ENCODE results near the gene ZNF165.

DNA sequence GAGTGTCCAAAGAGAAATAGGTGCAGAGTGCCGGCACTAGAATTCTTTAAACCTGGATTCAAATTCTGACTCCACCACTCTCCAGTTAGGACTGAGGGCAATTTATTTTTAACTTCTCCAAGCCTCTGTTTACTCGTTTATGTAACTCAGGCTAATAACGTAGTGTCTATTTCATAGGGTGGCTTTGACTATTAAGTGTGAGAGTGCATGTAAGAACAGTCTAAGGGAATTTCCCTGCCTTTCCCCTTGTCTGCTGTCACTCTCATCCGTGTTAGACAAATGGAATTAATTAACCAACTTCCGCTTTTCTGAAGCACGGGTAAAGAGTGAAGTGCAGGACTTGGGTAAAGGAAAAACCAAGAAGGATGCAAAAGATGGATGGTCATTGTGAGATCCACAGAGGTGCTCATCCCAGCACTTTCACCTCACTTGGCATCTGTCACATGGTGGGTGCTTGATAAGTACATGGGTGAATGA lies 57.2 kb downstream of the ZNF165 start:
- TF ChIP-seq EZH2 (IDR thresholded peaks at IDR 0.05; ENCODE audit: low read depth, low read length, severe bottlenecking) (no peak), RAD21 (IDR thresholded peaks at IDR 0.05 in 1 of 2, conservative IDR thresholded peaks at IDR 0.05 in 1 of 2; ENCODE audit: low read depth in 2 of 2, low read length in 2 of 2) (no peak), POLR2A (IDR thresholded peaks at IDR 0.05; ENCODE audit: control extremely low read depth in 1 of 2, low read depth in 2 of 2, low read length in 2 of 2) (no peak), TAF1 (IDR thresholded peaks at IDR 0.05; ENCODE audit: low read depth, low read length) (no peak), NANOG (IDR thresholded peaks at IDR 0.05; ENCODE audit: insufficient read depth, low read depth, low read length, poor library complexity, severe bottlenecking) (no peak), TAF7 (optimal IDR thresholded peaks at IDR 0.05; ENCODE audit: borderline replicate concordance, low read depth, low read length) (no peak), TEAD4 (IDR thresholded peaks at IDR 0.05; ENCODE audit: low read depth, low read length) (no peak)
- TF ChIP-seq, protein P1, sequence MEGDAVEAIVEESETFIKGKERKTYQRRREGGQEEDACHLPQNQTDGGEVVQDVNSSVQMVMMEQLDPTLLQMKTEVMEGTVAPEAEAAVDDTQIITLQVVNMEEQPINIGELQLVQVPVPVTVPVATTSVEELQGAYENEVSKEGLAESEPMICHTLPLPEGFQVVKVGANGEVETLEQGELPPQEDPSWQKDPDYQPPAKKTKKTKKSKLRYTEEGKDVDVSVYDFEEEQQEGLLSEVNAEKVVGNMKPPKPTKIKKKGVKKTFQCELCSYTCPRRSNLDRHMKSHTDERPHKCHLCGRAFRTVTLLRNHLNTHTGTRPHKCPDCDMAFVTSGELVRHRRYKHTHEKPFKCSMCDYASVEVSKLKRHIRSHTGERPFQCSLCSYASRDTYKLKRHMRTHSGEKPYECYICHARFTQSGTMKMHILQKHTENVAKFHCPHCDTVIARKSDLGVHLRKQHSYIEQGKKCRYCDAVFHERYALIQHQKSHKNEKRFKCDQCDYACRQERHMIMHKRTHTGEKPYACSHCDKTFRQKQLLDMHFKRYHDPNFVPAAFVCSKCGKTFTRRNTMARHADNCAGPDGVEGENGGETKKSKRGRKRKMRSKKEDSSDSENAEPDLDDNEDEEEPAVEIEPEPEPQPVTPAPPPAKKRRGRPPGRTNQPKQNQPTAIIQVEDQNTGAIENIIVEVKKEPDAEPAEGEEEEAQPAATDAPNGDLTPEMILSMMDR (IDR thresholded peaks at IDR 0.05; ENCODE audit: control extremely low read depth in 1 of 3, insufficient read depth in 1 of 3, low read depth in 1 of 3, low read length in 3 of 3), result no peak
